ENCODE results near the gene SPSB1.

SPSB1 gene

DNA sequence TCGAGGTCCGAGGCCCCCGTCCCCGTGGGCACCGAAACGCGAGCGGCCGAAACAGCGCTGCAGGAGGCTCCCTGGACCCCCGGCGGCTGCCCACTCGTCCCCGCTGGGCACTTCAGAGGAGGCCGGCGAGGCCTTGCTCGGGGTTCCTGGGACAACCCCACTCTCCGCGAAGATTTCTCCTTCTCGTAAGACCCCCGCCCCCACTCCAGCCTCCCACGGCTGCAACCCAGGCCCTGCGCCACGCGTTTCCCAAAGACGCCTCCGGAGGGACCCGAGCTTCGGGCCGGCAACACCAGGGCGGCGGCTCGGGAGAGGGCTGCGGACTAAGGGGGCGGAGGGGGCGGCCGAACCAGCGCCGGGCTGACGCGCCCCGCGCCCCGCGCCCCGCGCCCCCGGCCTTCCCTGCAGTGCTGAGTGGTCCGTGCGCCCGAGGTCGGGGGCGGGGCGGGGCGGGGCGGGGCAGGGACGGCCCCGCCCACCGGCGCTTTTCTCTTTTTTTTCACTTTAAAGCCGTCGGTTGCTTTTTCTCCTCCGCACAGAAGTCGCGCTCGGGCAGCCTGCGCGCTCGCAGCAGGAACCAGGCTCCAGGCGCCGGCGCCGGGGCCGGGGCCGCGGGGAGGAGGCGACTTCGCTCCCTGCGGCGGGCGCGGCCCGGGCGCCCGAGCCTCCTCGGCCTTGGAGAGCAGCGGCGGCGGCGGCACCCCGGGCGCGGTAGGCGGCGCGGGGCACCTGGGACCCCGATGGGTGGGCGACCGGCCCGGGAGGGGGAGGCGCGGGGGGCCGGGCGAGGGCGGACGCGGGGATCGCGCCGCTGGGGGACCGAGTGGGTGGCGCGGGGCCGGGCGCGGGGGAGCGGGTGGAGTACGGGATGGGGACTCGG, at the start of gene SPSB1:
SPSB1 (plus strand) TSS at position 534 of the 880 bp plus-strand sequence. CDS start 62,998 bp downstream, outside the sequence.
- peak; percentile 43 to 49 for DNase-seq (ENCODE audit: low read depth in 2 of 2)

- DNase-seq (ENCODE audit: low read depth in 2 of 2), result no peak
Measured at GRCh38 chr1:9243066-9243739, 49.5 kb upstream of the SPSB1 start.

DNA sequence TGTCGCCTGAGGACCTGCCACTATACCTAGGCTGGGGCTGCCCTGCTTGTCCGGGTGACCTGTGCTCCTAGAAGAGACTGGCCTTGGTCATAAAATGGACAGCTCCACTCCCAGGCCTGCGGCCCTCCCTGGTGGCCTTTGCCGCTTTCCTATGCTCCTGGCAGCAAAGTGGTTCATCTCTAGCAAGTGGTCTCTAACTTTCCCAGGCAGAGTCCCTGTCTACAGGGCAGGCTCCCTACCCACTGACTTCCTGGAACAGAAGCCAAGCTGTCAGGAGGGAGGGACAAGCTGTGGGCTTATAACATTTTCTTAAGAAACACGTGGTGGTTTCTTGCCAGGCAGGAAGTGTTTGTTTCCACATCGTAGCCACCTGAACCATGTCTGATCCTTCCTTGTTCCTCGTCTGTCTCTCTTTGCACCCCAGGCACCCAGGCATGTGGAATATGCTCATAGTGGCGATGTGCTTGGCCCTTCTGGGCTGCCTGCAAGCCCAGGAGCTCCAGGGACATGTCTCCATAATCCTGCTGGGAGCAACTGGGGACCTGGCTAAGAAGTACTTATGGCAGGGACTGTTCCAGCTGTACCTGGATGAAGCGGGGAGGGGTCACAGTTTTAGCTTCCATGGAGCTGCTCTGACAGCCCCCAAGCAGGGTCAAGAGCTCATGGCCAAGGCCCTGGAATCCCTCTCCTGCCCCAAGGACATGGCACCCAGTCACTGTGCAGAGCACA, 48.0 kb upstream of the SPSB1 start:
- no peak for DNase-seq (ENCODE audit: low read depth in 2 of 2)

- DNase-seq (ENCODE audit: low read depth in 2 of 2), result no peak
Measured at GRCh38 chr1:9245230-9245619, 47.5 kb upstream of the SPSB1 start.

GRCh38 chr1:9245661-9246060, 47.0 kb upstream of the SPSB1 start:
- DNase-seq (ENCODE audit: low read depth in 2 of 2), result no peak

DNA sequence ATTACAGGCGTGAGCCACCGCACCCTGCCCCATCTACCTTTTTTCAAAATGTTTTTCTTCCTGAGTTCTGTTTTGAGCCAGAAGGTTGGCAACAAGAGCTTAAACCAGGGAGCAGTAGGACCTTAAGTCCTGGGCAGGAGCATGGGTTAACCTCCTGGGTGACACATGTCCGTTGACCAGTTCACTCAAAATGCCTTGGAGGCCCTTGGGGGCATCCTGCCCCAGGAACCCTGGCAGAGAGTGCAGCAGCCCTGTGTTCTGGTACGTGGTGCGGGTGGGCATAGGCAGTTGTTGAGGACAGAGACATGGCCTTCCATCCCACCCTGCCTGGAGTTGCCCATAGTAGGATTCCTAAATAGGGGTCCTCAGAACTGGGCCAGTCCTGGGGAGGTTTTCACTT, 46.5 kb upstream of the SPSB1 start:
- DNase-seq (ENCODE audit: low read depth in 2 of 2), result no peak

DNA sequence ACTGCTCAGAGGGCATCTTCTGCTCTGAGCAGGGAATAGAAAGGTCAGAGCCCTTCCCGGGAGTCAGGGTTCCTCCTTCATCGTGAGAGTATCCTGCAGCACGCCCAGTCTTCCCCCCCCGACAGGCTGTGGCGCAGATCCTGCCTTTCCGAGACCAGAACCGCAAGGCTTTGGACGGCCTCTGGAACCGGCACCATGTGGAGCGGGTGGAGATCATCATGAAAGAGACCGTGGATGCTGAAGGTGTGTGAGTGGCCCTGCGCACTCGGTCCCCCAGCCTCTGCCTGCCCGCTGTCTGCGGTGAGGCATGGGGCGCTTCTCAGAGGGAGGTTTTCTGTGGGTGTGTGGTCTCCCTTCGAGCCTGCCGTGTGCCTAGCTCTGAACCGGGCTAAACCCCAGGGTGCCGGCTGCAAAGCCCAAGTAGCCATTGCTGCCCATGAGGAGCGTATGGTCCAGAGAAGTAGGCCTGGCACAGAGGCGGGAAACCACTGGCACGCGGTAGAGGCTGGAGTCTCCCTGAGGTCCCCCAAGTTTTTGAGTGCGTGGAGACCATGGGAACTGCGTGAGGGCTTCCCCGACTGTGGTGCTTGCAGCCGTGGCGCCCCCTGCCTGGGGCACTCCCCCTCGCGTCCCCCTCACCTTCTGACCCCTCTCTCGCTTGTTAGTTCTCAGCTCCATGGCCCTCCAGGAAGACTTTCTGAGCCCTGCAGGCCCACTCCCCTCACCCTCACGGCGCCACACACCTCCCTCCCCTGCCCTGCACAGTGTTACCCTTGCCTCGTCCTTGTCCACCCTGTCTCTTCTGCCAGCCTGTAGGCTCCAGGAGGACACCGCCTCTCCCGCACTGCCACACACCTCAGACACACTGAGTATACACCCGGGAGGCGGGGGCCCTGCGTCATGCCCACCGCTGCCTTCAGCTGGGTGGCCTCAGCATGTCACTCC, 45.6 kb upstream of the SPSB1 start:
- DNase-seq (ENCODE audit: low read depth in 2 of 2), result no peak

GRCh38 chr1:9247894-9248293, 44.8 kb upstream of the SPSB1 start:
- DNase-seq (ENCODE audit: low read depth in 2 of 2), result no peak

- no peak for DNase-seq (ENCODE audit: low read depth in 2 of 2)
Measured at GRCh38 chr1:9248341-9249262, 44.1 kb upstream of the SPSB1 start.

GRCh38 chr1:9249263-9249533, 43.5 kb upstream of the SPSB1 start:
- DNase-seq (ENCODE audit: low read depth in 2 of 2), result no peak

DNA sequence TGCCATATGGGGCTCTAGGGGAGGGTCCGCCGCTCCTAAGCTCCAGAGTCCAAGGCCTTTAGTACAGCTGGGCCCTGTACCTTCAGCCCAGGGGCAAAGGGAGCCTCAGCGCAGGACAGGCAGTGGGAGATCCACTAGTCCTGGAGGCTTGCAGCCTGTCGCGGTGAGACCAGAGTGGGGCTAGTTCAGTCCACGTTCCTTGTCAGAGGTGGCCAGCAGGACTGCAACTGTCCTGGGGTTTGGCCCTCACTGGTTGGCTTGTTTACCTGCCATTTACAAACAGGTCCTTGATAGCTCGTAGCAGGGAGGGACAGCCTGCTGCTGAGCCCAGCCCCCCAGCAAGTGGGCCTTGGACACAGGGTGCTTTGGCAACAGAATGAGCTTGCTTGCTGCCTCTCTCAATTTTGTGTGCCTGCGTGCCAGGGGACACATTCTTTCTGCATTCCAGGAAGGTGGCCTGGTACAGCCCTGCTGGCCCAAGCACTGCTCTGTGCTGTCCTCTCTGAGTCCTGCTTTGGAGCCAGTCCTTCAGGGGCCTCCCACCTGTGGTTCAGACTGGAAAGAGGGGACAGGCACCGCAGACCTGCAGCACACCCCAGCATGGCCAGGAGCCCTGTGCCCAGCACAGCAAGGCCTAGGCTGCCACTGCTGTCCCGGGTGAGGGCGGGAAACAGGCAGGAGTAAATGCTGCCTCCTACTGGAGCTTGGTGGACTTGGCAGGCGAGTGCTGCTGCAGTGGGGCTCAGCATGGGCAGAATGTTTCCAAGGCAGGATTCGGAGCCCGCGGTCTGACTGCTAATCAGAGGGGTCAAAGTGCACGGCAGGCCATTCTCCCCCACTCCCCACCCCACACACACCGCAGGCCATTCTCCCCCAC, 42.9 kb upstream of the SPSB1 start:
- peak; percentile 33 to 38 for DNase-seq (ENCODE audit: low read depth in 2 of 2)

GRCh38 chr1:9250411-9251381, 42.0 kb upstream of the SPSB1 start:
- DNase-seq (ENCODE audit: low read depth in 2 of 2), result no peak

- no peak for DNase-seq (ENCODE audit: low read depth in 2 of 2)
Measured at GRCh38 chr1:9251501-9251900, 41.2 kb upstream of the SPSB1 start.

DNA sequence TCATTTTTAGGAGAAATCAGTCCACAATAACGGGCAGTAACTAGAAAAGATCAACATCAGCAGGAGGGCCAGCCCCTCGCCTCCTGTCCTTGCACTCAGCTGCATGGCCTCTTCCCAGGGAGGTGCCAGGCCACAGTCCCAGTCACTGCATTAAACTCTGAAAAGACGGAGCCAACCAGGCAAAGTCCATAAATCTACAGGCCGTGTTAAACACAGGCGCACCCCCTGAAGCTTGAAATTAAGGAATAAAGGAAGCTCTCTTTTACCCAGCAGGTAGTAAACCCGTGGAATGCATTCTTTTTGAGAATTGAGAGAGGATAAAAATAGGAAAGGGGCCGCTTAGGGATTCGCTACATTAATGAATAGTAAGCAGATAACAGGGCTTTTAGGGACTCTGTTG, 39.7 kb upstream of the SPSB1 start:
- DNase-seq (ENCODE audit: low read depth in 2 of 2), result no peak

GRCh38 chr1:9253453-9254105, 39.1 kb upstream of the SPSB1 start:
- no peak for DNase-seq (ENCODE audit: low read depth in 2 of 2)

DNA sequence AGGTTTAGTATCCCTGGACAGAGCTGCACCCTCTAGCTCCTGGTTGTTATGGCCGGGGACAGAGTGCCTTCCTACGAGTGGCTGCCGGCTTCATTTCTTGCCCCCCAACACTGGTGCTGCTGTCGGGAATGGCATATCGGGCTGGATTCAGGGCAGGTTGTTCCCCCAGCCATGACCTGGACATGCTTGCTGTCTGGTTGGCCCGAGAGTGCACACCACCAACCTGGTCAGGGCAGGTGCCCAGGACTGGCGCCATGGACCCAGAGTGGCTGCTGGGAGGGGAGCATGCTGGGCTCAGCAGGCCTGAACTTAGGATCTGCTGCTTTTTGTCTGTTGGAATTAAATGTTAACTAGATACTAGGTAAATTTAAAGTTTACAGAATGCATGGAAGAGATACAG, 36.4 kb upstream of the SPSB1 start:
- no peak for DNase-seq (ENCODE audit: low read depth in 2 of 2)

- DNase-seq (ENCODE audit: low read depth in 2 of 2), result no peak
Measured at GRCh38 chr1:9257851-9258250, 34.8 kb upstream of the SPSB1 start.

DNA sequence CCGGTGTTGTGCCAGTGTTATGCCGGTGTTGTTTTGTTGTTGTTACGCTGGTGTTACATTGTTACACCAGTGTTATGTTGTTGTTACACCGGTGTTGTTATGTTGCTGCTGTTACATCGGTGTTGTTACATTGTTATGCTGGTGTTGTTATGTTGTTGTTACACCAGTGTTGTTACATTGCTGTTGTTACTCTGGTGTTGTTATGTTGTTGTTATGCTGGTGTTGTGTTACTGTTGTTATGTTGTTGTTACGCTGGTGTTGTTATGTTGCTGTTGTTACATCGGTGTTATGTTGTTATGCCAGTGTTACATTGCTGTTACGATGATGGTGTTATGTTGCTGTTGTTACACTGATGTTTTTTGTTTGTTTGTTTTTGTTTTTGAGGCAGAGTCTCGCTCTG, 34.1 kb upstream of the SPSB1 start:
- no peak for DNase-seq (ENCODE audit: low read depth in 2 of 2)

Data from stimulated activated CD4-positive, alpha-beta T cell treated with anti-CD3 and anti-CD28 coated beads, Interleukin-4, amount 100 ng/mL, for 48 hours (primary cell).